GM12878 (cell line): Measurements from ENCODE around the gene PLEKHF1. TPM values are rescaled to one million over a fixed set of nuclear protein-coding genes. Genes with fewer than 3 reads are reported as not detected.

Experiments
- ATAC-seq: fragments of 200-7000 bp; cut with Tn5 transposase; 3 replicates; pipeline ENCODE4 v1.9.1; 2020; ENCODE audit warnings: mild to moderate bottlenecking, moderate library complexity
- BruUV-seq: library from RNA; stranded (reverse); fragments of 400-500 nt; replicated peaks from 2 replicates; lab custom pipeline; 2021; lab: Mats Ljungman, UMichigan
- CTCF ChIA-PET: fragments of 300-600 bp; sonication (Branson Sonifier 250); formaldehyde crosslinking; extraction: SDS; loops from one replicate; lab custom pipeline; 2021; ENCODE audit warnings: inconsistent platforms; lab: Yijun Ruan, JAX
- POLR2A ChIA-PET: fragments of 350-600 bp; formaldehyde crosslinking; extraction: SDS; loops from one replicate; lab custom pipeline; 2021; ENCODE audit warnings: inconsistent platforms; lab: Charles Lee
- RAD21 ChIA-PET: fragments of 300-600 bp; sonication (Branson Sonifier 250); formaldehyde crosslinking; loops from one replicate; lab custom pipeline; 2023; ENCODE audit warnings: antibody characterized with exemption; ENCODE audit not compliant: unreplicated experiment; lab: Charles Lee
- SMC1A ChIA-PET: fragments of 300-600 bp; sonication (Branson Sonifier 250); formaldehyde crosslinking; loops from one replicate; lab custom pipeline; 2023; ENCODE audit not compliant: unreplicated experiment, uncharacterized antibody; lab: Charles Lee
- DNase-seq: peaks from one replicate; pipeline ENCODE4 v3.0.0-alpha.2; 2011; ENCODE audit warnings: low read depth, low spot score
- FAIRE-seq: peaks from 3 replicates; lab custom pipeline; 2011; peaks lifted over from hg19 to GRCh38; lab: Jason Lieb, UNC
- H2AFZ ChIP-seq: 2 replicates; pipeline ENCODE4 v1.6.0; 2011; ENCODE audit warnings: low read depth, low read length, control low read depth; ENCODE audit not compliant: control insufficient read depth
- H3K27ac ChIP-seq: 2 replicates; pipeline ENCODE4 v1.5.1; 2011; ENCODE audit warnings: control low read depth; ENCODE audit not compliant: control insufficient read depth, insufficient read depth
- H3K27me3 ChIP-seq, 2 experiments: replicated peaks in 1 of 2; 2 replicates each; pipeline versions ENCODE4 v1.6.0 to v1.6.1; 2011; ENCODE audit warnings: low read length in 1 of 2; ENCODE audit not compliant: control insufficient read depth in 2 of 2, insufficient read depth in 2 of 2
- H3K36me3 ChIP-seq, 2 experiments: 2 replicates each; pipeline ENCODE4 v1.5.1; 2011; ENCODE audit warnings: low read length in 1 of 2; ENCODE audit not compliant: control insufficient read depth in 2 of 2, insufficient read depth in 2 of 2
- H3K4me1 ChIP-seq: 2 replicates; pipeline ENCODE4 v1.6.1; 2011; ENCODE audit warnings: mild to moderate bottlenecking, low read length, moderate library complexity, mixed read lengths; ENCODE audit not compliant: control insufficient read depth, insufficient read depth
- H3K4me2 ChIP-seq: 2 replicates; pipeline ENCODE4 v1.6.0; 2011; ENCODE audit warnings: control low read depth; ENCODE audit not compliant: control insufficient read depth, insufficient read depth
- H3K4me3 ChIP-seq: fragments of 200-600 bp; sonication (generic); 2 replicates; pipeline ENCODE4 v1.5.1; 2016
- H3K79me2 ChIP-seq: 2 replicates; pipeline ENCODE4 v1.6.0; 2011; ENCODE audit warnings: low read length; ENCODE audit not compliant: control insufficient read depth, insufficient read depth
- H3K9ac ChIP-seq: 2 replicates; pipeline ENCODE4 v1.8.0; 2011; ENCODE audit warnings: low read length, control low read depth, mixed read lengths; ENCODE audit not compliant: control insufficient read depth, insufficient read depth
- H3K9me3 ChIP-seq: replicated peaks from 3 replicates; pipeline ENCODE4 v1.5.1; 2011; ENCODE audit warnings: mild to moderate bottlenecking, low read length; ENCODE audit not compliant: control insufficient read depth, insufficient read depth
- H4K20me1 ChIP-seq: 2 replicates; pipeline ENCODE4 v1.6.0; 2011; ENCODE audit not compliant: control insufficient read depth, insufficient read depth
- BHLHE40 ChIP-seq, 2 experiments: fragments of 450-650 bp in 1 of 2; IDR thresholded peaks; 2 replicates each; pipeline ENCODE4 v1.6.1; 2011 to 2017; ENCODE audit warnings: low read depth in 2 of 2, borderline replicate concordance in 1 of 2, improper control_type of control experiment in 1 of 2, low read length in 1 of 2, mild to moderate bottlenecking in 1 of 2
- POLR2AphosphoS2 ChIP-seq: IDR thresholded peaks from 2 replicates; pipeline ENCODE4 v1.6.1; 2011; ENCODE audit warnings: low read depth, mild to moderate bottlenecking, low read length, improper control_type of control experiment, moderate library complexity
- TCF12 ChIP-seq: IDR thresholded peaks from 2 replicates; pipeline ENCODE4 v1.6.1; 2011; ENCODE audit warnings: low read depth, mild to moderate bottlenecking, low read length
- WGBS: methylation state at CpG from one replicate; pipeline ENCODE4 v1.1.6; 2016; ENCODE audit warnings: low lambda C conversion rate; ENCODE audit not compliant: insufficient replicate concordance, insufficient coverage; ENCODE audit errors: missing lambda C conversion rate; 5-methylcytosine and 5-hydroxymethylcytosine counted together
- in situ Hi-C: fragments of 300-500 bp; cut with MboI; formaldehyde crosslinking; loops from 9 replicates; pipeline ENCODE4 v1.14.3; 2018; ENCODE audit warnings: mixed read lengths
- intact Hi-C: fragments of 100-400 bp; cut with micrococcal nuclease; formaldehyde crosslinking; loops from one replicate; pipeline ENCODE4 v1.14.2; 2022; ENCODE audit not compliant: unreplicated experiment
- polyA plus RNA-seq, 11 experiments: library from polyadenylated mRNA; depleted of rRNA in 4 of 11; unstranded in 6 of 11; stranded (reverse) in 5 of 11; fragments of >200 nt; fragmentation: Nextera tagmentation in 4 of 11; fragmentation: Illumina TruSeq in 1 of 11; extraction: Ambion mirVana in 4 of 11; extraction: Trizol in 1 of 11; gene quantifications; 1 replicate in 1 of 11; 2 replicates in 10 of 11; pipeline versions ENCODE4 v1.2.1 to v1.2.3, GENCODE V29; 2011 to 2016; ENCODE audit warnings: inconsistent platforms in 2 of 11, missing spikeins in 2 of 11, low read depth in 1 of 11
- total RNA-seq, 4 experiments: library from RNA; depleted of rRNA in 3 of 4; stranded (reverse); fragments of >200 nt in 3 of 4; fragmentation: Illumina TruSeq in 1 of 4; extraction: Trizol in 1 of 4; gene quantifications; 2 replicates each; pipeline versions ENCODE4 v1.2.1 to v1.2.3, GENCODE V29; 2013 to 2021

Gene PLEKHF1
- total and polyA plus RNA-seq, 10 of the 15 experiments (the other 5 are each of a cell fraction or from before 2014, with no cell fraction given) = 0.10 to 20.3 (median 15.3) TPM

GRCh38 chr19:29665215-29665825, at the start of gene PLEKHF1 (continued):
- peak; percentile 56 to 80; a peak in 3 of 4 replicates for TF ChIP-seq BHLHE40 (IDR thresholded peaks at IDR 0.05; ENCODE audit: borderline replicate concordance in 1 of 2, low read depth in 2 of 2, low read length in 1 of 2)

- no peaks in the 10 kb centered on the region for H3K79me2 ChIP-seq
- RAD21 ChIA-PET = interaction anchor here (1.8 kb wide), 1 partner anchor 101 kb away, joined by 9 read pairs; no protein-coding TSS in a partner anchor
- H3K4me1 ChIP-seq = peaks cover 8% of the 10 kb centered on the region
- in situ Hi-C loops = loop anchor here (10.0 kb wide), 1 partner anchor 49 kb away; the partner anchor contains the start of gene PLEKHF1
- BruUV-seq = no TSS peak
- FAIRE-seq = no peak
- no peak overlapping the region for H3K9ac ChIP-seq
- 0 out of 2 replicates have a peak, but pooled peaks have one; percentile 14 for TF ChIP-seq POLR2AphosphoS2
- no peak for TF ChIP-seq TCF12
- TF ChIP-seq, all 136 proteins: peak for 1
- Histone ChIP-seq H3K4me3 (no peak overlapping the region), H3K36me3 (peaks cover 17 to 22% of the 10 kb centered on the region in 2 experiments), H4K20me1 (no peaks in the 10 kb centered on the region), H3K4me2 (no peak overlapping the region), H3K9me3 (no peaks in the 10 kb centered on the region), H2AFZ (no peak overlapping the region), H3K27me3 (no peaks in the 10 kb centered on the region), H3K27ac (no peak overlapping the region)
- ChIA-PET SMC1A (no interaction called here), POLR2A (no interaction called here), CTCF (interaction anchor here (1.6 kb wide), 1 partner anchor 9 kb away, joined by 3 read pairs; no protein-coding TSS in a partner anchor)
- ATAC-seq (no peak), DNase-seq (no peak)
- WGBS = 96% methylated on average over 10 of the region's 10 CpGs
- intact Hi-C loops = no loop called here
These were observed 49.3 kb upstream of the PLEKHF1 start for GRCh38 chr19:29615891-29616425.
